Measurements from ENCODE around the gene NHLRC4.

- TF ChIP-seq CTCF (conservative IDR thresholded peaks at IDR 0.05 in 1 of 2, IDR thresholded peaks at IDR 0.05 in 1 of 2; ENCODE audit: low read depth in 1 of 2, low read length in 2 of 2) (no peak), EZH2 (IDR thresholded peaks at IDR 0.05; ENCODE audit: low read length, missing control alignments) (no peak)
Measured at GRCh38 chr16:558298-559020, 8.3 kb upstream of the NHLRC4 start.
